DMS 273 (cell line): ENCODE data around the gene STAM.

ENCODE experiments used
- DNase-seq: peaks from one replicate; lab custom pipeline; 2025; ENCODE audit not compliant: unreplicated experiment; lab: John Stamatoyannopoulos, UW

The STAM gene

DNA sequence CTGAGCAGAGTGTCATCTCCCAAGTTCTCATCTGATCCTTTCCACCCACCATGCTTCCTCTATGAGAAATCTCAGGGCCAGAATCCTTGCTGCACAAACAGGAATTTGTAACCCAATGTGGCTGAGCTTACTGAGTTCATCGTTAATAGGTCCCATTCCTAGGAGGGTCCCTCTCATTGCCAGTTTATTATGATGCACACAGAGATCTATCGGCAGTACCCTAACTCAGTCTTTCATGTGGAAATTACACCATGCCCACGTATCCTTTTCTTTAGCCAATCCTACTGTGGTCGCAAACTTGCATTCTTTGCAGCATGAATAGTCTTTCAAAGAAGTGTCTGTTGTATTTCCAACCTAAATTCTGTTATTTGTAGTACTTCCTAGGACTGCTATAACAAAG lies 120.2 kb downstream of the STAM start:
- DNase-seq, result no peak

DNA sequence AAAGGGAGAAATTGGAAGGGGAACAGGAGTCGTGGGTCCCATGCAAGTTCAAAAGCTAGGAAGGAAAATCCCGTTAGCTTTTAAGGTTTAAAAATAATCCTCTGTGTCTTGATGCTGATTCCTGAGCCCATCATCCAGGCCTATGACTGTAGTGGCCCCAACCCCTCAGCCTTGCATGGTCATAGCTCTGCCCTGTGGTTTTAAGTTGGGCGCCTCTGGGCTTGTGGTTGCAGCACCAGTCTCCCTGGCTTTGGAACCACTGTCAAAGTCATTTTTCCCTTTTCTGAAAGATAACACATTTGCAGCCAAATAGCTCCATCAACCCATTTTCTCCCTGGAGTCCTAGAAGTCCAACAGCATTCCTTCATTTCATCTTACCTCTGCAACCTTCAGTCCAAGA lies 121.7 kb downstream of the STAM start:
- no peak for DNase-seq
